GM19238 (cell line): ENCODE measurements around the gene TNFRSF14.
"Not testable (repeated sequence)": the region's sequence is repeated elsewhere in the genome, so short reads cannot be mapped to it uniquely, and the experiment has no call there.

Experiments
- DNase-seq: peaks from one replicate; pipeline ENCODE4 v3.0.0; 2011; ENCODE audit warnings: low spot score; ENCODE audit not compliant: insufficient read length

TNFRSF14 gene

GRCh38 chr1:2553076-2553475 is 3.1 kb upstream of the TNFRSF14 start:
- DNase-seq, result not testable (repeated sequence)

DNA sequence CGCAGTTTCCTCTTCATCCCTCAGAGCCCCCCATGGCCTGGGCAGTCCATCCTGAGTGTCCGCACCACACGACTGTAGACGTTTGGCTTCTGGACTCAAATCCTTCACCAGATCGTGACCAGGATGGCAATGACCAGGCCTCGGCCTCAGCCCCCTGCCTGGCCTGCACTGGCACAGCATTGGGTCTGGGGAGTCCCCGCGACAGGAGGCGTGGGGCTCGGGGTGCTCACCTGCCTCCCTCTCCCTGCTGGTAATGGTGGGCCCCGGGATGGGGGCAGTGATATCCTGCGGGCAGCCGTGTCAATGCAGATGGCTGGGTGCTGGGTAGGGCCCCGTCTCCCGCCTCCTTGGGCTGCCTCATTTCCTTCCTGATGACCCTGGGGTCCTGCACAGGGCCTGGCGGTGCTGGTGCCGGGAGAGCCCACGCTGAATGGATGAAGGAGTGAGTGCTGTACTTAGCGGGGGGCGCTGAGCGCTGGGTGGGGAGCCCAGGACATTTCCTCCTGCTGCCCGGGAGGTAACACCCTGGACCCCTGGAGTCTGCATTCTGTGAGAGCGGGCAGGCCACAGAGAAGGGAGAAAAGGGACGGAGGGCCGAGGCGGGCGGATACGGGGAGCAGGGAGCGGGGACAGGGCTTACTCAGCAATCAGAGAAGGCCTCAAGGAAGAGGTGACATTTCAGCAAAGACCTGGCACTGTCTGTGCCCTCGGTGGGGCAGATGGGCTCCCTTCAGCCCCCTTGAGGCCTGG is 2.1 kb upstream of the TNFRSF14 start:
- no peak for DNase-seq

DNA sequence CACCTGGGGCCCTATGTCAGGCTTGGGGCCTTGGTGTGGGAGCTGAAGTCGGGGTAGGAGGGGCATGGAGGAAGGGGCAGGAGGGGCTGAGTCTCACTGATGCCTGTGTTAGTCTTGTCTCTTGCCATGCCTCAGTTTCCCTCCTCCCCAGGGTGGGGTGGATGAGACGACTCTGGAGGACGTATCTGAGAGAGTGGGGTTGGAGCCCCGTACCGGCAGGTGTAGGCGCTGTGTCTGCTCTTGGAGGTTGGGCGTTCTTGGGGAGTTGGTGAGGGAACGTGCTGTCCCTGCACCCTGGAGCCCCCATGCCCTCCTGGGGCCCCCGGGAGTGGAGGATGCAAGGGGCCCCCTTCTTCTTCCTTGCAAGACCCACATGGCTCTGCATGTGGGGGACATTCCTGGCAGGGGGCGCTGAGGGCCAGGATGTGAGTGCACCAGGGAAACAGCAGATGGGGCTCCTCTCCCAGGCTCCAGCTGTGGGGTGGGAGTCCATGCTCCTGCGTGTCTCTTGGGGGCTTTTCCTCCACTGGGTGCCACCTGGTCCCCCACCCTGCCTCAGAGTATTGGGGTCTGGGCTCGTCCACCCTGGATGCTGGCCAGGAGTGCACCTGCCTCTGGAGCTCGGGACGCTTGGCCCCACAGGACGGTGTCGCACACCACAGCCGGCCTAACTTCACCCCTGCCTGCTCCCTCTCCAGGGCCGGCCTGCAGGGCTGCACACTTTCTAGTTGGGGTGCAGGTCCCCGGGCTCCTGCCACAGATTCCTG is 1.4 kb upstream of the TNFRSF14 start:
- DNase-seq, result no peak

GRCh38 chr1:2555634-2556276 is 416 bp upstream of the TNFRSF14 start:
- DNase-seq, result peak; percentile 74

DNA sequence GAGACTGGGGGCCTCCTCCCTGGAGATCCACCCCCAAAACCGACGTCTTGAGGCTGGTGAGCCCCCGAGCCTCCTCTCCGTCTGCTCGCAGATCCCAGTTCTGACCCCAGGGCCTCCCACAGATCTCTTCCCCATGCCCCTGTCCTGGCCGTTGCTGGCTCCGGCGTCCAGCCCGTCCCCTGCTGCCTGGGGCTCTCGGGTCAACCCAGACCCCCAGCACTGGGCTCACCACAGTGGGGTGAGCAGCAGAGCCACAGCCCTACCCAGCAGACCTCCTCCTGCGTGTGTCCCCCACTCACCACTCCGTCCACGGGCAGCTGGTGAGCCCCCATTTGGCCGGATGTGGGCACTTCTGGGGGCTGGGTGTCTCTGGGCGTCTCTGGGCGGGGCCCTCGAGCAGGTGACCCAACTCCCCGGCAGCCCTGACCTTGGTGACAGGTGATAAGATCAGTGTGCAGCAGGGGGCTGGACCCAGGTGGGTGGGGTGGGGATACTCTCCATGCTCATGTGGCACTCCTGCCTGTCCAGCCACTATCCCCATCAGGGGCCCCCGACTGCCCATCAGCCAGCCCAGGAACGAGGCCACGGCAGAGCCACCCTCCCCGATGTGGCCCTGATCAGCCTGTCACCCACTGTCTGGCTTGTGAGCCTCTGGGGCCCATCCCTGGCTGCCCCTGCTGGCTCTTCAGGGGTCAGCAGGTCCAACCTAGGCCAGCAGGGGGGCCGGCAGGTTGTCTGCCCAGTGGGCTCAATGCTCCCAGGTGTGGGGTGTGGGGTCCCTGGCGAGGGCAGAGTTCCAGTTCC is 709 bp downstream of the TNFRSF14 start:
- DNase-seq, result peak; percentile 81

- no peak for DNase-seq
These were observed 1.6 kb downstream of the TNFRSF14 start for GRCh38 chr1:2557482-2558400.

DNA sequence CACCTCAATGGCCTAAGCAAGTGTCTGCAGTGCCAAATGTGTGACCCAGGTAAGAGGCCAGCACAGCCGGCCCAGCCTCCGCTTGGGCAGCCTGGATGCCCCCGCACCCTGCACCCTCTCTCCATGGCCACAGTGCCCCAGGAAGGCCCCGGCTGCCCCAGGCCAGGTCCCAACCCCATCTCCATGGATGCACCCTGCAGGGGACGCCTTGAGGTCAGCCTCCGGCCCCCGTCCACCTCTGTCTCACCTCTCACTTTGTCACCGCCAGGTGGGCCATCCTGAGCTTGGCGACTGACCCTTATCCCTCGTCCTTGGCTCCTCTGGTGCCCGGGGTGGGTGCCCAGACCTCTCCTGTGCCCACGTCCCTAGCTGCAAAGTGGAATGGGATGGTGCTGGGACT is 2.2 kb downstream of the TNFRSF14 start:
- no peak for DNase-seq

GRCh38 chr1:2558861-2559260 is 2.7 kb downstream of the TNFRSF14 start:
- DNase-seq, result no peak

DNA sequence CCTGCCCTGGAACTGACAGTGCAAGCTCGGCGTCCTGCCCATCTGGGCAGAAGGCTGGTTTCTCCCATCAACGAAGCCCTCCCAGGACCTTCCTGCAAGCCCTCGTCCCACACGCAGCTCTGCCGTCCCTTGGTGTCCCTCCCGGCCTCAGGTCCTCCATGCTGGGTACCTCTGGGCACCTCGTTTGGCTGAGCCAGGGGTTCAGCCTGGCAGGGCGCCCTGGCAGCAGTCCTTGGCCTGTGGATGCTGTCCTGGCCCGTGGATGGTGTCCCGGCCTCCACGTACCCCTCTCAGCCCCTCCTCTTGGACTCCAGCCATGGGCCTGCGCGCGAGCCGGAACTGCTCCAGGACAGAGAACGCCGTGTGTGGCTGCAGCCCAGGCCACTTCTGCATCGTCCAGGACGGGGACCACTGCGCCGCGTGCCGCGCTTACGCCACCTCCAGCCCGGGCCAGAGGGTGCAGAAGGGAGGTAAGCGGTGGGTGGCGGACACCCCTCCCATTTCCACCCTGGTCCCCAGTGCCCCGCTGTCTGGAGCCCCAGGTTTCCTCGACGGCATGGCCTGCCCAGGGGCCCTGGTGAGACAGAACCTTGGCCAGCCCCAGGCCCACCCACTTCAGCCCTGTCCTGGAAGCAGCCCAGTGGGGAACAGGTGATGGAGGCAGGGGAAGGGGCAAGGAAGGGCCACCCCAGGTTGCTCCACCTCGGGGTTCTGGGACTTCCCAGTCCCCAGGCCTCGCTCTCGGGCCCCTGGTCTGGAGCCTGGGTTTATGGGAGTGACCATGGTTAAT is 3.5 kb downstream of the TNFRSF14 start:
- DNase-seq, result no peak

DNA sequence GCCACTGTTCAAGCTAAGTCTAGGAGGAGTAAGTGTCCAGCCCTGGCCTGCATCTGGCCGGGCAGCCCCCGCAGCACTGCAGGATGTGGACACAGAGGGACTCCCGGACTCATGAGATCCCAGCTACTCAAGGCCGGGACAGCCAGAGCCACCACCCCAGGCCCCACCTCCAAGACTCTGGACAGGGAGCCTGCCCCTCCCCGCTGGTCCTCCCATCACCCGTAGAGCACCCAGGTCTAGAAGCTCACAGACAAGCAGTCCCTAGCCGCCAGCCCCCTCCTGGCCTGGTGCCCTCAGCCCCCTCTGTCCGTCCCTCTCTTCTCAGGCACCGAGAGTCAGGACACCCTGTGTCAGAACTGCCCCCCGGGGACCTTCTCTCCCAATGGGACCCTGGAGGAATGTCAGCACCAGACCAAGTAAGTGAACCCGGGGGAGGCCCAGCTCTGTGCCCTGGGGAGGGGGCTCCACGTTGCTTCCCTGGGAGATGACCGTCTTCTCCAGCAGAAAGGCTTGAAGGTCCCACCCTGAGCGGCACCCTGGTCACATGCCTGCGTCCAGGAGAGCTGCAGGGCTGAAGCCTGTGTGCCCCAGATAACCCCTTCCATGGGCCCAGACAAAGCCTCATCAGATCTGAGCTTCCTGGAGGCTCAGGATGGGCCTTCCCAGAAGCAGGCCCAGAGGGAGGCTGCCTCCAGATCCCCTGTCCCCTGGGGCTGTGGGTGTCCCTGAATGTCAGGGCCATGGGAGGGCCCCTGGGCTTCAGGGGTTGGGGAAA is 4.3 kb downstream of the TNFRSF14 start:
- DNase-seq, result no peak

DNA sequence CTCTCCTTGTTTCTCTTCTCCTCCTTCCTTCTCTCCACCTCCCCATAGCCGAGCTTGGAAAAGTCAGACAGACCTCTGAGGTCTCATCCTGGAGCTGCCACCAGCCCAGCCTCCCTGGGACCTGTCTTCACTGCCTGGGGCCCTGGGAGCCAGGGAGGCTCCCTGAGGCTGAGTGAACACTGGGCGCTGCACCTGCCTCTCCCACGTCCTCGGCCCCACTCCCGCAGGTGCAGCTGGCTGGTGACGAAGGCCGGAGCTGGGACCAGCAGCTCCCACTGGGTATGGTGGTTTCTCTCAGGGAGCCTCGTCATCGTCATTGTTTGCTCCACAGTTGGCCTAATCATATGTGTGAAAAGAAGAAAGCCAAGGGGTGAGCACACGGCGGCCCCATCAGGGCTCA is 5.3 kb downstream of the TNFRSF14 start:
- no peak for DNase-seq

DNA sequence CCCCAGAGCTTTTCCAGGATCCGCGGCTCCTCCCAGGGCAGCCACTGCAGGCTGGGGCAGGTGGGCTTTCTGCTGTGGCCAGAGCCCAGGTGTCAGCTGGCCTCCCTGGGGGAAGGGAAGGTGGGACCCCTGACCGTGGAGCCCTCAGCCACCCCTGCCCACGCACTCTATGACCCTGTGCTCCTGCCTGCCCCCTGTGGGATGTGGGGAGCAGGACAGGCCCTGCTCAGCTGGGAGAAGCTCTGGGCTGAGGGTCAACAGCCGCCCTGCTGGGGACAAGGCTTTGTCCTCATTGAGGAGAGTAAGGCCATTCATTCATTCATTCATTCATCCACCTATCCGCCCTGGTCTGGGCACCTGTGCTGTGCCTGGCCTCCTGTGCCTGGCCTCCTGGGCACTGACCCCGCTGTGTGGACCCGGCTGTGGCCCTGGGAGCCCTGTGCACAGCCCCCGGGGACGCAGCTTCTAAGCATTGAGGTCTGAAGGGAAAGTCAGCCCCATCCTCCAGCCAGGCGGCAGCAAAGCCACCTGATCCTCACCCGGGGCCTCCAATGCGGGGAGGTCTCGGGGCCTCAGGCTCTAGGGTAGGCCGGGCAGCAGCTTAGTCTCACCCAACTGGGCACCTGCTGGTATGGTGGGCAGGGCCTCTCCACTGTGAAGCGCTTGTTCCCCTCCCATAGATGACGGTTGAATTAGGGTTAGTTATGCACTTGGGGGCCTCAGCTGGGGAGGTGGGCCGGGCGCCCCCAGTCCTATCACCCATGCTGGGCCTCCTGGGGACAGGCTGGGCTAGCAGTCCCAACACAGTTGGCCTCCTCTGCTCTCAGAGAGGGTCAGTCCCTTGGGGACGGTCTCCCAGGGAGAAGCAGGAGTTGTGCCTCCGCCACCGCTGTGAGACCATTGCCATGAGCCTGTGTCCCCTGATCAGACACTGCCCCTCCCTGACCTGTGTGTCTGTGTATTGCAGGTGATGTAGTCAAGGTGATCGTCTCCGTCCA is 6.0 kb downstream of the TNFRSF14 start:
- DNase-seq, result no peak

DNA sequence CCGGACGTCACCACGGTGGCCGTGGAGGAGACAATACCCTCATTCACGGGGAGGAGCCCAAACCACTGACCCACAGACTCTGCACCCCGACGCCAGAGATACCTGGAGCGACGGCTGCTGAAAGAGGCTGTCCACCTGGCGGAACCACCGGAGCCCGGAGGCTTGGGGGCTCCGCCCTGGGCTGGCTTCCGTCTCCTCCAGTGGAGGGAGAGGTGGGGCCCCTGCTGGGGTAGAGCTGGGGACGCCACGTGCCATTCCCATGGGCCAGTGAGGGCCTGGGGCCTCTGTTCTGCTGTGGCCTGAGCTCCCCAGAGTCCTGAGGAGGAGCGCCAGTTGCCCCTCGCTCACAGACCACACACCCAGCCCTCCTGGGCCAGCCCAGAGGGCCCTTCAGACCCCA is 7.0 kb downstream of the TNFRSF14 start:
- DNase-seq, result no peak

DNA sequence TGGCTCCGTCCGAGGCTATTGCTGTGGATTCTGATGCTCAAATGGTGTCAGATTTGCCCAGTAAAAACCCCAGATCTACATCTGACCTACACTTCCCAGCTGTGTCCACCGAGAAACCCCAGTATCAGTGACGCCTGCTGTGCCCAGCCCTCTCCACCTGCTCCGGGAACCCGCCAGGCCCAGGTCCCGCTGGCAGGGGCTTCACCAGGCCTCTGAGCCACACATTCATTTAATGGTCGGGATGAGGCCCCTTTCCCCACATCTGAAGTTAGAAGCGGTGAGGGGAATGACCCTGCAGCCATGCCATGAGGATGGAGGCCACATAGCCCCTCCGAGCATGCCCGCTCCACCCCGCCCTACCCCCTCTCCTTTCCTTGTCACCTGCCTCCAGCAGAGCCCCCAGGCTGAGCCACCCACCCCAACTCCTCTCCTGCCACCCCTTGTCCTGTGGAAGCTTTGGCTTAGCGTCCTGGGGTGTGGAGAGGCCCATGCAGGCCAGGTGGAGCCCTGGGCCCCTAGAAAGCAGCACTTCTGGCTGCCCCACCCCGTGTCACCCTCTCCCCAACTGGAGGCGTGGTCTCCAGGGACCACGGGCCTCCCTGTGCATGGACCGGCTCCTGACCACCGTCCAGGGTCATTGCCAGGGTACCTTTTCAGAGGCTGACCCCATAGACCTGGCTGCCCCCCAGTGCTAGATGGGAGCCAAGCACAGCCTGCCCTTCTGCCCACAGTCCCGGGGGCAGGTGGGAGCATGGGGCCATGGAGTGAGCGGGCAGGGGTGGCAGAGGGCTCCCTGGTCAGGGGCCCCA is 8.0 kb downstream of the TNFRSF14 start:
- no peak for DNase-seq

DNA sequence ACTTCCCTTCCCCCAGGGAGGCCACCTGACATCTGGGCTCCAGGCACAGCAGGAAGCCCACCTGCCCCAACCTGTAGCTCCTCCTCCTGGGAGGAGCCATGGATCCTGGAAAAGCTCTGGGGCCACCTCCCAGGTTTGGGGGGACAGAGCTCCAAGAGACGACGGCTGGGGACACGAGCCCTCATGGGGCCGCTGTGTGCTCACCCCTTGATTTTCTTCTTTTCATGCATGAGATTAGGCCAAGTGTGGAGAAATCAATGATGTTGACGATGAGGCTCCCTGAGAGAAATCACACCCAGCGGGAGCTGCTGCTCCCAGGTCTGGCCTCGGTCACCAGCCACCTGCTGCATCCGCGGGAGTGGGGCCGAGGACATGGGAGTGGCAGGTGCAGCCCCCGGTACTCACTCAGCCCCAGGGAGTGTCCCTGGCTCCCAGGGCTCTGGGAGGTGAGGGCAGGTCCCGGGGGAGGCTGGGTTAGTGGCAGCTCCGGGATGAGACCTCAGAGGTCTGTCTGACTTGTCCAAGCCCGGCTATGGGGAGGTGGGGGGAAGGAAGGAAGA is 8.7 kb downstream of the TNFRSF14 start:
- DNase-seq, result no peak
